ENCODE measurements around the gene PNPLA1. TPM values are rescaled to one million over a fixed set of nuclear protein-coding genes. Genes with fewer than 3 reads are reported as not detected.

The PNPLA1 gene
- total RNA-seq (2022; extraction: Qiagen RNA extraction), result not detected in 5 replicates

DNA sequence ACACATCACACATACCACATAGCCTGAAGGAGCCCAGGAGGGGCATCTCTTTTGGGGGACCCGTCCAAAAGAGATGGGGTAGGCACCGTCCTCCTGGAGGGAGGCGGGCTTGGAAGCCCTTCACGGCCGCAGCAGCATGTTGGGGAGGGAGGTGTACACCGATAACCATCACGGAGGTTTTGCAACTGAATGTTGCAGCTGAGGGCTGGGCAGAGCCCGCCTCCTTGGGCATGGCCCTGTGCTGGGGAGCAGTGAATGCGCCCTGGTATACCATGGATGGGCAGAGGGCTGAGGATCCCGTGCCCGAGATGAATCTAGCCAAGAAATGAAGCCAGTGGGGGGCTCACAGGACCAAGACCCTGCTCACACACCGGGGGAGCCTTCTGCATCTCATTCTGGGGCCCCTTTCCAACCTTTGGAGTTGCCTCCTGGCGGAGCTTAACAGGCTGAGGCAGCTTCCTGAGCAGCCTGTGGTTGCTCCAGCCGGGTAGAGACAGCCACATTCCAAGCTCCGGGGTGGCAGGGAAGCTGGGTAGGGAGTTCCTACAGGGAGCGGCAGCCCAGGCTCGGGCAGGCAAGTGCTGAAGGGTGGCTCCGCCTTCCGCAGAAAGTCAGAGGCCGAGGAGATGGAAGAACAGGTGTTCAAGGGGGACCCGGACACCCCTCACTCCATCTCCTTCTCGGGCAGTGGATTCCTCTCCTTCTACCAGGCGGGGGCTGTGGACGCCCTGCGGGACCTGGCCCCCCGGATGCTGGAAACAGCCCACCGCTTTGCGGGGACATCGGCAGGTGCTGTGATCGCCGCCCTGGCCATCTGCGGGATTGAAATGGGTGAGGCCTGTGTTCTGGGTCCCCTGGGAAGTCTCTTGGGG lies at the start of gene PNPLA1:
Gene PNPLA1 (plus strand): TSS at position 227 of the 872 bp plus-strand sequence. CDS start 400 bp downstream, at position 627.

DNA sequence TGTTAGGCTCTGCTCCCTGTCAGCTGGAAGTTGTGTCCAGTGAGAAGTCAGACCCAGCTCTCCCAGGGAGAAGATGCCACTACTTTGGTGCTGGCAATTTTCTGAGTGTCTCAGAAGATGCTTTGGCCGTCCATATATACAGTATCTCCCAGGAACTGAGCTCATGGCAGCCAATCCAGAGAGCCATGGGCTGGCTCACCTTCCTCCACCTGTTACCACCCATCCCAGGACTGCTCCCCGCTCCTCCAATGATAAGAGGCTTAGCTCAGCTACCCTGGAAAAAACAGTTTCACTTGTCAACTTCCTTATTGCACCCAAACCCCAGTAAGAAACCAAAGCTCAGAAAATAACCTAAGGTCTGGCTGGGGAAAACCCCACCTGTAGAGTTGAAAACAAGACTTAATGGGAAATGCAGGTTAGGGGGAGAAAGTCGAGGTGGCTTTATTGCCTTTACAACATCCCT lies 67.0 kb downstream of the PNPLA1 start, which contains the start of gene BNIP5:
Gene BNIP5 (minus strand): TSS at position 110 of the 463 bp plus-strand sequence. CDS start 6,198 bp downstream, outside the sequence.

Other genes with a start within 250 kb of the PNPLA1 start
- 0.02 to 0.07 TPM in 2 of 5 replicates, not detected in the others for gene SLC26A8, start 245.4 kb upstream of the PNPLA1 start, total RNA-seq (2022; extraction: Qiagen RNA extraction)
- 23.5 to 28.4 TPM (median 26.4 TPM) in 5 replicates for gene MAPK14, start 242.3 kb upstream of the PNPLA1 start, total RNA-seq (2022; extraction: Qiagen RNA extraction)
- 0.43 to 0.98 TPM (median 0.48 TPM) in 5 replicates for gene MAPK13, start 139.5 kb upstream of the PNPLA1 start, total RNA-seq (2022; extraction: Qiagen RNA extraction)
- 8.3 to 9.5 TPM (median 9.1 TPM) in 5 replicates for gene BRPF3, start 73.3 kb upstream of the PNPLA1 start, total RNA-seq (2022; extraction: Qiagen RNA extraction)
- 0.02 to 0.05 TPM (median 0.02 TPM) in 4 of 5 replicates, not detected in the other for gene BNIP5, start 66.8 kb downstream of the PNPLA1 start, total RNA-seq (2022; extraction: Qiagen RNA extraction)
- gene ETV7, start 117.6 kb downstream of the PNPLA1 start, total RNA-seq (2022; extraction: Qiagen RNA extraction), result 0.08 to 0.20 TPM (median 0.13 TPM) in 4 of 5 replicates, not detected in the other
- gene PXT1, start 172.8 kb downstream of the PNPLA1 start, total RNA-seq (2022; extraction: Qiagen RNA extraction), result not detected in 5 replicates
- gene KCTD20, start 172.9 kb downstream of the PNPLA1 start, total RNA-seq (2022; extraction: Qiagen RNA extraction), result 15.1 to 19.7 TPM (median 16.2 TPM) in 5 replicates

Data from A549 treated with AZD2906 at 1 μM for 4 hours (cell line).